H9 (cell line): ENCODE results near the gene SNAI3. TPM values are rescaled to one million over a fixed set of nuclear protein-coding genes. Genes with fewer than 3 reads are reported as not detected.

ENCODE experiments used
- DNase-seq: peaks from one replicate; pipeline ENCODE4 v3.0.0-alpha.2; 2017
- H2AFZ ChIP-seq: one replicate; pipeline ENCODE4 v1.6.1; 2013; ENCODE audit warnings: mild to moderate bottlenecking, low read length, control low read depth, moderate library complexity
- H2AK5ac ChIP-seq: 2 replicates; pipeline ENCODE4 v1.6.1; 2013; ENCODE audit warnings: low read length, control low read depth, mixed read lengths; ENCODE audit not compliant: insufficient read length
- H2BK120ac ChIP-seq: one replicate; pipeline ENCODE4 v1.6.1; 2013; ENCODE audit warnings: low read depth, mild to moderate bottlenecking, low read length, control low read depth, inconsistent platforms; ENCODE audit not compliant: poor library complexity, severe bottlenecking
- H2BK12ac ChIP-seq: 2 replicates; pipeline ENCODE4 v1.6.1; 2013; ENCODE audit warnings: low read length, control low read depth, mixed read lengths, low read depth; ENCODE audit not compliant: insufficient read length
- H2BK15ac ChIP-seq: 2 replicates; pipeline ENCODE4 v1.6.1; 2013; ENCODE audit warnings: low read depth, low read length, control low read depth
- H2BK20ac ChIP-seq: one replicate; pipeline ENCODE4 v1.6.1; 2013; ENCODE audit warnings: low read depth, mild to moderate bottlenecking, low read length, control low read depth, inconsistent platforms; ENCODE audit not compliant: poor library complexity, severe bottlenecking
- H2BK5ac ChIP-seq: 2 replicates; pipeline ENCODE4 v1.6.1; 2013; ENCODE audit warnings: low read length, control low read depth, mixed read lengths; ENCODE audit not compliant: insufficient read length
- H3K14ac ChIP-seq: 2 replicates; pipeline ENCODE4 v1.6.1; 2013; ENCODE audit warnings: low read length, control low read depth; ENCODE audit not compliant: insufficient read depth
- H3K18ac ChIP-seq: 2 replicates; pipeline ENCODE4 v1.6.1; 2013; ENCODE audit warnings: low read depth, mild to moderate bottlenecking, mixed read lengths, low read length, control low read depth; ENCODE audit not compliant: insufficient read length
- H3K23ac ChIP-seq: 2 replicates; pipeline ENCODE4 v1.6.1; 2013; ENCODE audit warnings: low read length, control low read depth, mixed read lengths, low read depth; ENCODE audit not compliant: insufficient read length
- H3K23me2 ChIP-seq: 2 replicates; pipeline ENCODE4 v1.6.1; 2013; ENCODE audit warnings: low read depth, mild to moderate bottlenecking, mixed read lengths, low read length, control low read depth; ENCODE audit not compliant: insufficient read length, poor library complexity, severe bottlenecking
- H3K27ac ChIP-seq: 2 replicates; pipeline ENCODE4 v1.5.1; 2013; ENCODE audit warnings: low read length, control low read depth, mixed read lengths, low read depth; ENCODE audit not compliant: insufficient read length
- H3K27me3 ChIP-seq: 2 replicates; pipeline ENCODE4 v1.6.1; 2013; ENCODE audit warnings: low read length, control low read depth, inconsistent platforms; ENCODE audit not compliant: insufficient read depth
- H3K4ac ChIP-seq: 2 replicates; pipeline ENCODE4 v1.6.1; 2013; ENCODE audit warnings: low read depth, mild to moderate bottlenecking, control low read depth, inconsistent platforms, low read length, moderate library complexity
- H3K4me1 ChIP-seq: 2 replicates; pipeline ENCODE4 v1.6.1; 2013; ENCODE audit warnings: low read length, control low read depth, inconsistent platforms; ENCODE audit not compliant: insufficient read depth
- H3K4me2 ChIP-seq: 2 replicates; pipeline ENCODE4 v1.6.1; 2013; ENCODE audit warnings: low read length, control low read depth, mixed read lengths; ENCODE audit not compliant: insufficient read length, insufficient read depth
- H3K56ac ChIP-seq: 2 replicates; pipeline ENCODE4 v1.6.1; 2013; ENCODE audit warnings: low read depth, mild to moderate bottlenecking, mixed read lengths, low read length, control low read depth; ENCODE audit not compliant: insufficient read length
- H3K79me1 ChIP-seq: 2 replicates; pipeline ENCODE4 v1.6.1; 2013; ENCODE audit warnings: low read depth, mild to moderate bottlenecking, moderate library complexity, low read length, control low read depth, inconsistent platforms; ENCODE audit not compliant: insufficient read depth, poor library complexity, severe bottlenecking
- H3K79me2 ChIP-seq: 2 replicates; pipeline ENCODE4 v1.6.1; 2013; ENCODE audit warnings: low read length, control low read depth, inconsistent platforms; ENCODE audit not compliant: insufficient read depth
- H3K9ac ChIP-seq: 2 replicates; pipeline ENCODE4 v1.6.1; 2013; ENCODE audit warnings: low read length, control low read depth, mixed read lengths; ENCODE audit not compliant: insufficient read length; ENCODE audit errors: extremely low read depth
- H3K9me3 ChIP-seq: one replicate; pipeline ENCODE4 v1.6.1; 2013; ENCODE audit warnings: low read depth, low read length, inconsistent platforms; ENCODE audit not compliant: control insufficient read depth
- H3T11ph ChIP-seq: one replicate; pipeline ENCODE4 v1.6.1; 2013; ENCODE audit warnings: mild to moderate bottlenecking, low read length, control low read depth, inconsistent platforms
- H4K20me1 ChIP-seq: one replicate; pipeline ENCODE4 v1.6.1; 2013; ENCODE audit not compliant: control insufficient read depth, insufficient read length, insufficient read depth
- H4K5ac ChIP-seq: 2 replicates; pipeline ENCODE4 v1.6.1; 2013; ENCODE audit warnings: low read depth, mild to moderate bottlenecking, mixed read lengths, low read length, control low read depth; ENCODE audit not compliant: insufficient read length
- H4K8ac ChIP-seq: replicated peaks from 2 replicates; pipeline ENCODE4 v1.6.1; 2013; ENCODE audit warnings: low read length, control low read depth, mixed read lengths, low read depth; ENCODE audit not compliant: insufficient read length
- H4K91ac ChIP-seq: 2 replicates; pipeline ENCODE4 v1.6.1; 2013; ENCODE audit warnings: low read depth, mild to moderate bottlenecking, moderate library complexity, mixed read lengths, low read length, control low read depth; ENCODE audit not compliant: insufficient read length
- H3K27ac Mint-ChIP-seq, 3 experiments: 2 replicates in 2 of 3; 3 replicates in 1 of 3; pipeline ENCODE4 v1.8.0; 2020 to 2021; ENCODE audit warnings: mixed read lengths in 3 of 3, mild to moderate bottlenecking in 1 of 3, moderate library complexity in 1 of 3
- H3K27me3 Mint-ChIP-seq: 2 replicates; pipeline ENCODE4 v1.8.0; 2021; ENCODE audit warnings: low read depth, mild to moderate bottlenecking, moderate library complexity, mixed read lengths
- H3K36me3 Mint-ChIP-seq, 3 experiments: 2 replicates in 2 of 3; 3 replicates in 1 of 3; pipeline ENCODE4 v1.8.0; 2020 to 2021; ENCODE audit warnings: low read depth in 3 of 3, mixed read lengths in 3 of 3; ENCODE audit not compliant: insufficient read depth in 1 of 3
- H3K4me1 Mint-ChIP-seq, 2 experiments: 2 replicates each; pipeline ENCODE4 v1.8.0; 2020; ENCODE audit warnings: mixed read lengths in 2 of 2
- H3K4me3 Mint-ChIP-seq, 2 experiments: 2 replicates in 1 of 2; 3 replicates in 1 of 2; pipeline ENCODE4 v1.8.0; 2020 to 2021; ENCODE audit warnings: mild to moderate bottlenecking in 2 of 2, mixed read lengths in 2 of 2, moderate library complexity in 1 of 2
- H3K9me3 Mint-ChIP-seq, 2 experiments: 2 replicates in 1 of 2; 3 replicates in 1 of 2; pipeline ENCODE4 v1.8.0; 2020; ENCODE audit warnings: mild to moderate bottlenecking in 2 of 2, mixed read lengths in 2 of 2, moderate library complexity in 1 of 2
- WGBS: extraction: QIAGEN DNeasy Blood & Tissue Kit; methylation state at CpG from one replicate; pipeline ENCODE4 v1.1.7; 2013; ENCODE audit warnings: missing lambda C conversion rate, low lambda C conversion rate, mixed read lengths; ENCODE audit not compliant: insufficient read length; ENCODE audit errors: extremely low coverage; 5-methylcytosine and 5-hydroxymethylcytosine counted together
- total RNA-seq: library from RNA; stranded (reverse); gene quantifications from 2 replicates; pipeline ENCODE4 v1.2.1, GENCODE V29; 2021
- TF ChIP-seq, protein P1 (sequence below): fragments of 200-600 bp; sonication (generic); conservative IDR thresholded peaks from 3 replicates; pipeline ENCODE4 v1.8.0; 2021; ENCODE audit warnings: antibody characterized with exemption, mild to moderate bottlenecking

SNAI3 gene
- total RNA-seq, 1 experiment from 2014 or later = 3.2 TPM

GRCh38 chr16:88687254-88687576 is 908 bp upstream of the SNAI3 start:
- Histone ChIP-seq H2BK20ac (no peak overlapping the region), H2AK5ac (no peak overlapping the region), H2BK15ac (no peak overlapping the region), H3K23ac (no peak overlapping the region), H3K27me3 (no peaks in the 10 kb centered on the region; the same call in 1 of the 2 replicates), H3K56ac (no peak overlapping the region), H2BK120ac (no peak overlapping the region), H3K4me1 (no peaks in the 10 kb centered on the region), H3K23me2 (peaks cover 12% of the 10 kb centered on the region), H3K79me2 (no peaks in the 10 kb centered on the region), H2BK5ac (no peak overlapping the region), H3K79me1 (no peaks in the 10 kb centered on the region), H4K5ac (no peak overlapping the region), H3K27ac (no peak overlapping the region), H3K9me3 (no peaks in the 10 kb centered on the region), H3K14ac (no peak overlapping the region), H3K4ac (no peak overlapping the region), H3K4me2 (no peak overlapping the region), H4K8ac (no peak overlapping the region), H2AFZ (no peak overlapping the region), H3K9ac (no peak overlapping the region), H4K91ac (no peak overlapping the region), H3T11ph (no peak overlapping the region), H4K20me1 (no peaks in the 10 kb centered on the region), H3K18ac (no peak overlapping the region), H2BK12ac (no peak overlapping the region)
- Mint-ChIP-seq H3K4me3 (peak overlapping the region in 1 of 2 experiments; percentile 71; a peak in 2 of 5 replicates), H3K36me3 (no peaks in the 10 kb centered on the region), H3K4me1 (peaks cover 19 to 26% of the 10 kb centered on the region in 2 experiments), H3K9me3 (no peaks in the 10 kb centered on the region), H3K27ac (no peak overlapping the region), H3K27me3 (peaks cover 39% of the 10 kb centered on the region)
- no CpG with 5 or more reads among the region's 10 CpGs for WGBS
- TF ChIP-seq, protein P1, sequence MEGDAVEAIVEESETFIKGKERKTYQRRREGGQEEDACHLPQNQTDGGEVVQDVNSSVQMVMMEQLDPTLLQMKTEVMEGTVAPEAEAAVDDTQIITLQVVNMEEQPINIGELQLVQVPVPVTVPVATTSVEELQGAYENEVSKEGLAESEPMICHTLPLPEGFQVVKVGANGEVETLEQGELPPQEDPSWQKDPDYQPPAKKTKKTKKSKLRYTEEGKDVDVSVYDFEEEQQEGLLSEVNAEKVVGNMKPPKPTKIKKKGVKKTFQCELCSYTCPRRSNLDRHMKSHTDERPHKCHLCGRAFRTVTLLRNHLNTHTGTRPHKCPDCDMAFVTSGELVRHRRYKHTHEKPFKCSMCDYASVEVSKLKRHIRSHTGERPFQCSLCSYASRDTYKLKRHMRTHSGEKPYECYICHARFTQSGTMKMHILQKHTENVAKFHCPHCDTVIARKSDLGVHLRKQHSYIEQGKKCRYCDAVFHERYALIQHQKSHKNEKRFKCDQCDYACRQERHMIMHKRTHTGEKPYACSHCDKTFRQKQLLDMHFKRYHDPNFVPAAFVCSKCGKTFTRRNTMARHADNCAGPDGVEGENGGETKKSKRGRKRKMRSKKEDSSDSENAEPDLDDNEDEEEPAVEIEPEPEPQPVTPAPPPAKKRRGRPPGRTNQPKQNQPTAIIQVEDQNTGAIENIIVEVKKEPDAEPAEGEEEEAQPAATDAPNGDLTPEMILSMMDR = no peak
- no peak for DNase-seq
